ENCODE data around the gene CNTFR. TPM values are rescaled to one million over a fixed set of nuclear protein-coding genes. Genes with fewer than 3 reads are reported as not detected.

Gene CNTFR
- total RNA-seq, 1 donor from 2014 or later, result 1.1 TPM

DNA sequence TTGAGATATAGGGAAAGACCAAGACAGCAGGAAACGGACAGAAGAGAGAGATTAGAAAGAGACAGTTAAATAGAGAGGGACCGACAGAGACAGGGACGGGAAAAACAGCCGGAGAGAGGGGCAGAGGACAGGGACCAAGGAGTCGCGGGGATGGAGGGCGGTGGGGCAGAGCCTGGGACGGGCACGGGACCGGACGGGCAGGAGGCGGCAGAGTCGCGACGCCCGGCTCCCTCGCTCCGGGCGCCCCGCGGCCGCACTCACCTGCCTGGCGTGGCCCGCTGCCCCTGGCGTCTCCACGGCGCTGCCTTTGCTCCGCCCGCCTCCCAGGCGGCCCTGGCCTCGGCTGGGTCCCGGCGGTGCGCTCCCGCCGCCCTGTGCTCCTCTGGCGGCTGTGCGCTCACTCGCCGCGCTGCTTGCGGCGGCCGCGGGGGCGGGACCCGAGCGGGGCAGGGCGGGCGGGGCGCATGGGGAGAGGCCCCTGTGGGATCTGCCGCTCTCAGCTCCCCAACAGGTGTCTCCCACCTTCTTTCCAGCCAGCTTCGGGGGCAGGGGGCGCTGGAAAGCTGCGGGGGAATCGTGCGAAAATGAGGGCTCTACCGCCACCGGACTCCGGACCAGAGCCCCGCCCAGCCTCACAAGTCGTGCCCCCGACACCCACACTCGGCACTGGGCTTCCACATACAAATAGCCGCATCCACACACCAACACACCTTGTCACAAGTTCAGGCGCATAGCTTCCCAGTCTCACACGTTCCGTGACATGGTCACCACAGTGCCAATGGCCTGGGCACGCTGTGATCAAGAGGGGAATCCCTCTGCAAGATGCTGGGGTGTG, 39.3 kb upstream of the CNTFR start, which contains the start of gene ARID3C:
TSS of gene ARID3C (minus strand) at position 411 of the 835 bp plus-strand sequence. CDS start 1,052 bp downstream, outside the sequence.
- TF ChIP-seq, protein P1, sequence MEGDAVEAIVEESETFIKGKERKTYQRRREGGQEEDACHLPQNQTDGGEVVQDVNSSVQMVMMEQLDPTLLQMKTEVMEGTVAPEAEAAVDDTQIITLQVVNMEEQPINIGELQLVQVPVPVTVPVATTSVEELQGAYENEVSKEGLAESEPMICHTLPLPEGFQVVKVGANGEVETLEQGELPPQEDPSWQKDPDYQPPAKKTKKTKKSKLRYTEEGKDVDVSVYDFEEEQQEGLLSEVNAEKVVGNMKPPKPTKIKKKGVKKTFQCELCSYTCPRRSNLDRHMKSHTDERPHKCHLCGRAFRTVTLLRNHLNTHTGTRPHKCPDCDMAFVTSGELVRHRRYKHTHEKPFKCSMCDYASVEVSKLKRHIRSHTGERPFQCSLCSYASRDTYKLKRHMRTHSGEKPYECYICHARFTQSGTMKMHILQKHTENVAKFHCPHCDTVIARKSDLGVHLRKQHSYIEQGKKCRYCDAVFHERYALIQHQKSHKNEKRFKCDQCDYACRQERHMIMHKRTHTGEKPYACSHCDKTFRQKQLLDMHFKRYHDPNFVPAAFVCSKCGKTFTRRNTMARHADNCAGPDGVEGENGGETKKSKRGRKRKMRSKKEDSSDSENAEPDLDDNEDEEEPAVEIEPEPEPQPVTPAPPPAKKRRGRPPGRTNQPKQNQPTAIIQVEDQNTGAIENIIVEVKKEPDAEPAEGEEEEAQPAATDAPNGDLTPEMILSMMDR (IDR thresholded peaks at IDR 0.05; ENCODE audit: insufficient read depth, low read length, poor library complexity, severe bottlenecking), result no peak
- Histone ChIP-seq H3K27me3 (ENCODE audit: control insufficient read depth, insufficient read depth, low read length) (peaks cover 64% of the 10 kb centered on the region), H3K36me3 (ENCODE audit: control insufficient read depth, insufficient read depth, low read length) (no peaks in the 10 kb centered on the region), H3K4me3 (ENCODE audit: low read depth, low read length) (peak within 1 kb of the TSS; percentile 20)
- DNase-seq (ENCODE audit: low read depth), result no peak

DNA sequence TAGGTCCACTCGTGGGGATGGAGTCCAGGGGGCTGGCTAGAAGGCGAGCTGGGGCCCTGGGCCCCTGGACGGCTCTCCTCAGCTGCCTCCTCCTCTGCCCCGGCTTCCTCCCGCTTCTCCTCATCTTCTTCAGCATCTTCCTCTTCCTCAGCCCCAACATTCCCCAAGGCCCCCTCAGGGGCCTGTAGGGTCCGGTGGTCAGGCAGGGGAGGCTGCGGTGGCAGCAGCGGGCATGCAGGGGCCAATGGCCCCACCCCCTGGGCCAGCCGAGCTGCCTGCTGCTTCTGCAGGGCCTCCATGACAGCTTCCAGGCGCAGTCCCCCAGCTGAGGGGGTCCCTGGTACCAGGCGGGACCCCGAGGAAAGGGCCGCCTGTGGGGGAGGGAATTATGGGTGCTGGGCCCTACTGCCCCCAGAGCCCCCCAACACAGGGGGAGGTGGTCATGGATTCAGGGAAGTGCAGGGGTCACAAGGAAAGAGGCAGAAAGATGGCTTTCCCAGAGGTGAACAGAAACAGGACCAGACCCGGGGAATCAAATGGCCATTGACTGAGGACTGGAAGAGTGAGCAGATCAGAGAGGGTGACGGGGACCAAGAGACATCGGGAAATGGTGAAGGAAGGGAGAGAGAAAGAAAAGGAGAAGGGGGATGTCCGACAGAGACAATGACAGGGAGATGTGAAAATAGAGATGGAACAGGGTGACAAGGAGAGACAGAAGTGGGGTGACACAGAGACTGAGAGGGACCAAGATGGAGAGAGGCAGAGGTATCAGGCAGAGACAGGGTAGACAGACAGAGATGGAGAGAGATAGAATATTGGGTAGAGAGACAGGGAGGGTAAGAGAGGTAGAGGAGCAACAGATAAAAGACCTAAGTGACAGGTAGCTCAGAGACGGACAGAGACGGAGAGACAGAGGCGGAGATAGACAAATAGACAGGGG, 38.5 kb upstream of the CNTFR start:
- TF ChIP-seq, protein P1 (IDR thresholded peaks at IDR 0.05; ENCODE audit: insufficient read depth, low read length, poor library complexity, severe bottlenecking), result no peak
- no peak overlapping the region for H3K4me3 ChIP-seq (ENCODE audit: low read depth, low read length)
- H3K27me3 ChIP-seq (ENCODE audit: control insufficient read depth, insufficient read depth, low read length), result peaks cover 72% of the 10 kb centered on the region
- no peak for DNase-seq (ENCODE audit: low read depth)
- H3K36me3 ChIP-seq (ENCODE audit: control insufficient read depth, insufficient read depth, low read length), result no peaks in the 10 kb centered on the region

DNA sequence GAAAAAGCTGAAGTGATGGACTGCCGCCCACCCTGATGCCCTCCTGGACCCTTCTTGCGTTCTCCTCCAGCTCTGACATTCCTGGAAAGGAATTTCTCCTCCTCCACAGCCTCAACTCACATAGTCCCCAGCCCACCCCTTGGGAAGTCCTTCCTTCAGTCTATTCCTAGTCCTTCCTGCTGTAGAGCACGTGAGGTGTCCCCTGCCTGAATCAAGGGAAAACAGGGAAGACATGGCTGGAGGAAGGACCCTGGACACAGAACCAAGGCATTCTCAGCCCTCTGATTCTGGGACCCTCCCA, 35.6 kb upstream of the CNTFR start:
- Histone ChIP-seq H3K27me3 (ENCODE audit: control insufficient read depth, insufficient read depth, low read length) (peaks cover 64% of the 10 kb centered on the region), H3K4me3 (ENCODE audit: low read depth, low read length) (no peak overlapping the region), H3K36me3 (ENCODE audit: control insufficient read depth, insufficient read depth, low read length) (no peaks in the 10 kb centered on the region)
- TF ChIP-seq, protein P1 (IDR thresholded peaks at IDR 0.05; ENCODE audit: insufficient read depth, low read length, poor library complexity, severe bottlenecking), result no peak
- DNase-seq (ENCODE audit: low read depth), result no peak

DNA sequence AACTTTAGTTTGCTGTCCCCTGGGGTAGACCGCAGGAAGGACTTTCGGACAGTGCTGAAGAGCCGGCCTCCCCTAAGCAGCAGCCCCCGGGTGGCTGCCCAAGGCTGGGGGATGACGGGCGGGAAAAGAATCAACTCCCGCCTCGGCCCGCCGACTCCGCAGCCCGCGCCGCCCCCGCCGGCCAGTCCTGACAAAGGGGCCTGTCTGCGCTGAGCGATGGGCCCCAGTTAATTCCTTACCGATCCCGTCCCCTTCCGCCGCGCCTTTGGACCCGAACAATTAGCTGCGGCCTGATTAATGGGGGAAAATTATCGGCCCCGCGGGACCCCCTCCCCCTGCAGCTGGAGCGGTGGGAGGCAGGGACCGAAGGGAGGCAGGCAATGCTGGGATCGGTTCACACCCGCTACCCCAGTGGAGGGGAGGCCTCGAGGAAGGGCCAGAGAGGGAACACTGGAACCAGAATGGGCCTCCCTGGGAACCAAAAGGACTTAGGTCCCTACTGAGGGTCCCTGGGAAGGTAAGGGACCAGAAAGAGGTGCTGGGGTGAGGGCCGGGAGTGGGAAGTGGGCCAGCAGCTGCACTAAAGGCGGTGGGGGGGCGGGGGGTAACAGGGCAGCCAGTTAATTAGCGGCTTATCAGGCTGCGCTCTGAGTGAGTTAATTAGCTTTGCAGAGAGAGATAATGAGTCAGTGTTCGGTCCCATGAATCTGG, 35.1 kb upstream of the CNTFR start:
- Histone ChIP-seq H3K4me3 (ENCODE audit: low read depth, low read length) (no peak overlapping the region), H3K27me3 (ENCODE audit: control insufficient read depth, insufficient read depth, low read length) (peaks cover 63% of the 10 kb centered on the region), H3K36me3 (ENCODE audit: control insufficient read depth, insufficient read depth, low read length) (no peaks in the 10 kb centered on the region)
- DNase-seq (ENCODE audit: low read depth), result no peak
- TF ChIP-seq, protein P1 (IDR thresholded peaks at IDR 0.05; ENCODE audit: insufficient read depth, low read length, poor library complexity, severe bottlenecking), result no peak

DNA sequence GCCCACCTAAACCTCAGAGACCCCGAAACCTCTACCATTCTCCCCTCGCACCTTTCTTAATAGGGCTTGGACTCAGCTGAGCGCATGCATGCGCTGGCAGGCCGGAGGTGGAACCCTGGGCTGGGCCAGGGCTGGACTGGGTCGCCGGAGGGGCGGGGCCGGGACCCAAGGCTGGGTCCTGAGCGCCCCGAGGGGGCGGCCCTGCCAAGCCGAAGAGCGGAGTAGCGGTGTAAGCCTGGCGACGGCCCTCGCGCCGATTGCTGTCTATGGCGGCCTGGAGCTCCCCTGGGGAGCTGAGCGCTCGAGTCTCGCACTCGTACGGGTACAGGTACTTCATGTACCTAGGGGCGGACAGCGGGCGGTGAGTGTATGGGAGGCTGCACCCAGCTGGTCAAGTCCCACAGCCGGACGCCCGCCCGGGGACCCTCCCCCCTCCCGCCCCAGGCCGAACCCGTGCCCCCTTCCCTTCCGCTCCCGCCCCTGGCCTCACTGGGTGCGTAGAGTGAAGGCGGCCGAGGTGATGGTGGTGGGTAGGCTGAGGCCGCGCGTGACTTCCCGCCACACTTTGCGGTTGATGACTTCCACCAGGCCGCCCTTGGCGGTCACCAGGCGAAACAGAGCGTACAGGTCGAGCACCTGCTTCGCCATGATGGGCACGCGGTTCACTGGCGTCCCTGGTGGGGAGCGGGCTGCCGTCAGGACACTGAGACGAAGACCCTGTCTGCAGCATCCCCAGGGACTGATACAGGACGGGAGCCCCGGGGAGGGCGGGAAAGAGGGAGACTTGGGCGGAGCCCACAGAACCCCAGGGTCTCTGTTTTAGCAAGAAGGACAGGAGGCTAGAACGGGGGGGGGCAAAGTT, 34.1 kb upstream of the CNTFR start:
- Histone ChIP-seq H3K36me3 (ENCODE audit: control insufficient read depth, insufficient read depth, low read length) (no peaks in the 10 kb centered on the region), H3K4me3 (ENCODE audit: low read depth, low read length) (no peak overlapping the region), H3K27me3 (ENCODE audit: control insufficient read depth, insufficient read depth, low read length) (peaks cover 55% of the 10 kb centered on the region)
- TF ChIP-seq, protein P1 (IDR thresholded peaks at IDR 0.05; ENCODE audit: insufficient read depth, low read length, poor library complexity, severe bottlenecking), result no peak
- DNase-seq (ENCODE audit: low read depth), result no peak
